Tibial nerve (tissue), 4 donors: ENCODE measurements around the gene KCTD11. TPM values are rescaled to one million over a fixed set of nuclear protein-coding genes. Genes with fewer than 3 reads are reported as not detected.
A peak's percentile ranks its signal among the peaks of the same experiment; 100 is the strongest.

Experiments
- DNase-seq, 2 donors: peaks; one replicate each; pipeline ENCODE4 v3.0.0-alpha.2; 2019; ENCODE audit warnings: low spot score in 2 of 2
- H3K27ac ChIP-seq, 4 donors: fragments of 200-600 bp; sonication (generic) in 3 of 4; one replicate each; pipeline ENCODE4 v1.5.1; 2017 to 2019; ENCODE audit warnings: mild to moderate bottlenecking in 1 of 4
- H3K27me3 ChIP-seq, 2 donors: fragments of 200-600 bp; sonication (generic) in 1 of 2; one replicate each; pipeline versions ENCODE4 v1.5.1 to v1.6.0; 2017 to 2019
- H3K36me3 ChIP-seq, 3 donors: fragments of 200-600 bp; sonication (generic); one replicate each; pipeline ENCODE4 v1.5.1; 2018 to 2019
- H3K4me1 ChIP-seq, 4 donors: fragments of 200-600 bp; sonication (generic) in 3 of 4; one replicate each; pipeline ENCODE4 v1.5.1; 2017 to 2019
- H3K4me3 ChIP-seq, 4 donors: fragments of 200-600 bp; sonication (generic) in 3 of 4; one replicate each; pipeline ENCODE4 v1.5.1; 2017 to 2019; ENCODE audit warnings: mild to moderate bottlenecking in 1 of 4, moderate library complexity in 1 of 4
- H3K9me3 ChIP-seq, 4 donors: fragments of 200-600 bp; sonication (generic) in 3 of 4; one replicate each; pipeline ENCODE4 v1.5.1; 2017 to 2019
- CTCF ChIP-seq, 5 experiments: fragments of 200-600 bp in 3 of 5; fragments of 450-650 bp in 2 of 5; sonication (generic) in 3 of 5; IDR thresholded peaks; one replicate each; pipeline ENCODE4 v1.5.1; 2016 to 2019; ENCODE audit warnings: antibody characterized with exemption in 5 of 5, mild to moderate bottlenecking in 3 of 5, moderate library complexity in 2 of 5
- EP300 ChIP-seq, 2 donors: sonication (generic); formaldehyde crosslinking; IDR thresholded peaks; one replicate each; pipeline ENCODE4 v1.6.1; 2017; ENCODE audit warnings: antibody characterized with exemption in 2 of 2, mild to moderate bottlenecking in 1 of 2
- POLR2A ChIP-seq, 2 donors: fragments of 450-650 bp; IDR thresholded peaks; one replicate each; pipeline ENCODE4 v1.6.1; 2017; ENCODE audit warnings: antibody characterized with exemption in 2 of 2, mild to moderate bottlenecking in 2 of 2, moderate library complexity in 2 of 2
- WGBS, 2 donors: methylation state at CpG; one replicate each; pipeline ENCODE4 v1.1.5; 2018; 5-methylcytosine and 5-hydroxymethylcytosine counted together
- total RNA-seq, 4 donors: library from RNA; depleted of rRNA; stranded (reverse); fragments of >200 nt; gene quantifications; one replicate each; pipeline ENCODE4 v1.1.0, GENCODE V29; 2016

KCTD11 gene
- total RNA-seq, 4 donors from 2014 or later: 25.3 to 35.4 (median 28.7) TPM

- H3K27me3 ChIP-seq: peaks cover 0 to 55% of the 10 kb centered on the region in 2 donors
- TF ChIP-seq POLR2A (IDR thresholded peaks at IDR 0.05) (no peak), CTCF (IDR thresholded peaks at IDR 0.05) (no peak), EP300 (IDR thresholded peaks at IDR 0.05) (no peak)
- H3K9me3 ChIP-seq: no peaks in the 10 kb centered on the region
- no peak for DNase-seq
- H3K4me3 ChIP-seq: no peak overlapping the region
- H3K4me1 ChIP-seq: peaks cover 0 to 35% (median 10%) of the 10 kb centered on the region in 4 donors
- no peaks in the 10 kb centered on the region for H3K36me3 ChIP-seq
- WGBS, 2 donors: 97 to 98% methylated on average over 3 of the region's 3 CpGs
- no peak overlapping the region for H3K27ac ChIP-seq
Observed at GRCh38 chr17:7379134-7379533, 27.2 kb downstream of the KCTD11 start.

GRCh38 chr17:7380321-7380720, 28.4 kb downstream of the KCTD11 start:
- no peaks in the 10 kb centered on the region for H3K9me3 ChIP-seq
- no peaks in the 10 kb centered on the region for H3K36me3 ChIP-seq
- DNase-seq: peak in 1 of 2 donors; percentile 26
- peaks cover 0 to 40% (median 13%) of the 10 kb centered on the region in 4 donors for H3K4me1 ChIP-seq
- peak overlapping the region in 3 of 4 donors; percentile 45 to 79 (median 78) for H3K27ac ChIP-seq
- peak overlapping the region in 3 of 4 donors; percentile 20 to 61 (median 58) for H3K4me3 ChIP-seq
- TF ChIP-seq POLR2A (IDR thresholded peaks at IDR 0.05) (no peak), CTCF (IDR thresholded peaks at IDR 0.05) (no peak)
- 30 to 38% methylated on average over 5 to 7 of the region's 7 CpGs for WGBS, 2 donors
- H3K27me3 ChIP-seq: peaks cover 0 to 54% of the 10 kb centered on the region in 2 donors

GRCh38 chr17:7380855-7381683, 29.1 kb downstream of the KCTD11 start, which contains the start of gene TNK1:
Gene TNK1 (plus strand): TSS chr17:7381089. CDS start chr17:7382927, 1,838 bp downstream.
- H3K4me3 ChIP-seq: peak within 1 kb of the TSS; percentile 20 to 61 (median 40)
- H3K4me1 ChIP-seq: peaks cover 0 to 40% (median 13%) of the 10 kb centered on the region in 4 donors
- H3K36me3 ChIP-seq: peaks cover 0 to under 1% (median 0%) of the 10 kb centered on the region in 3 donors
- H3K9me3 ChIP-seq: no peaks in the 10 kb centered on the region
- WGBS, 2 donors: 5 to 6% methylated on average over 36 to 46 of the region's 52 CpGs
- H3K27me3 ChIP-seq: peaks cover 0 to 47% of the 10 kb centered on the region in 2 donors
- TF ChIP-seq EP300 (IDR thresholded peaks at IDR 0.05) (peak in 1 of 2 donors; percentile 50), POLR2A (IDR thresholded peaks at IDR 0.05) (no peak)
- peak within 1 kb of the TSS in 3 of 4 donors; percentile 45 to 79 (median 78) for H3K27ac ChIP-seq
- DNase-seq: no peak

- H3K4me1 ChIP-seq: peaks cover 0 to 40% (median 13%) of the 10 kb centered on the region in 4 donors
- peaks cover 0 to 47% of the 10 kb centered on the region in 2 donors for H3K27me3 ChIP-seq
- no peak overlapping the region for H3K4me3 ChIP-seq
- TF ChIP-seq POLR2A (IDR thresholded peaks at IDR 0.05) (no peak), CTCF (IDR thresholded peaks at IDR 0.05) (no peak), EP300 (IDR thresholded peaks at IDR 0.05) (no peak)
- no peak overlapping the region for H3K27ac ChIP-seq
- H3K36me3 ChIP-seq: peaks cover 0 to 19% (median 0%) of the 10 kb centered on the region in 3 donors
- DNase-seq: no peak
- WGBS, 2 donors: 79 to 86% methylated on average over 10 of the region's 10 CpGs
- H3K9me3 ChIP-seq: no peaks in the 10 kb centered on the region
Observed at GRCh38 chr17:7382901-7383300, 30.9 kb downstream of the KCTD11 start.

- 63 to 84% methylated on average over 6 to 10 of the region's 11 CpGs for WGBS, 2 donors
- no peak for DNase-seq
- Histone ChIP-seq H3K9me3 (no peaks in the 10 kb centered on the region), H3K4me1 (peaks cover 0 to 40% (median 13%) of the 10 kb centered on the region in 4 donors), H3K27me3 (peaks cover 0 to 47% of the 10 kb centered on the region in 2 donors), H3K4me3 (peak overlapping the region; percentile 48 to 60 (median 52)), H3K27ac (peak overlapping the region in 3 of 4 donors; percentile 55 to 86 (median 83)), H3K36me3 (peaks cover 0 to 23% (median 0%) of the 10 kb centered on the region in 3 donors)
- TF ChIP-seq POLR2A (IDR thresholded peaks at IDR 0.05) (no peak), CTCF (IDR thresholded peaks at IDR 0.05) (no peak), EP300 (IDR thresholded peaks at IDR 0.05) (no peak)
Observed at GRCh38 chr17:7383371-7383741, 31.4 kb downstream of the KCTD11 start.
